Measurements from ENCODE around the gene KANSL2.
"Not testable (repeated sequence)": the region's sequence is repeated elsewhere in the genome, so short reads cannot be mapped to it uniquely, and the experiment has no call there.

Gene KANSL2

DNA sequence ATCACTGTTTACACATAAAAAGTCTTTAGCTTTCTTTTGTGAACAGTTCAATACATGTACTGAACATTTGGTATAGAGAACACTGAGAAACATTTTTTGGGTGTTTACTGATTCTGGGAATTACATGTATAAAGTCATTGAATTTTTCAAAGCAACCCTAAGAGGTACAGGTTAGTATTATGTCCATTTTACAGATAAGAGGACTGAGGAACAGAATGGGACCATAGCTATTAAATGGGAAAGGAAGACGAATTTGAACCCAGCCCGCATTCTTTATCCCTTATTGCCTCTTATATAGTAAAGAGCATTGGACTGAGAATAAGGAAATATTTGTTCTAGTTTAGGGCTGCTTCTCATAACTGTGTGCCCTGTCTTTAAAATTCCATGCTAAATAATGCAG, 889 bp upstream of the KANSL2 start:
- no peak for DNase-seq

DNA sequence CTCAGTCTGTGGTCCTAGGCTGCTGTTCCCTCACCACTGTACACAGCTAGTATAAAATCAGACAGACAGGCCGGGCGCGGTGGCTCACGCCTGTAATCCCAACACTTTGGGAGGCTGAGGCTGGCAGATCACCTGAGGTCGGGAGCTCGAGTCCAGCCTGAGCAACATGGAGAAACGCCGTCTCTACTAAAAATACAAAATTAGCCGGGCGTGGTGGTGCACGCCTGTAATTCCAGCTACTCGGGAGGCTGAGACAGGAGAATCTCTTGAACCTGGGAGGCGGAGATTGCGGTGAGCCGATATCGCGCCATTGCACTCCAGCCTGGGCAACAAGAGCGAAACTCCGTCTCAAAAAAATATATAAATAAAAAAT, 481 bp upstream of the KANSL2 start:
- DNase-seq: not testable (repeated sequence)

DNA sequence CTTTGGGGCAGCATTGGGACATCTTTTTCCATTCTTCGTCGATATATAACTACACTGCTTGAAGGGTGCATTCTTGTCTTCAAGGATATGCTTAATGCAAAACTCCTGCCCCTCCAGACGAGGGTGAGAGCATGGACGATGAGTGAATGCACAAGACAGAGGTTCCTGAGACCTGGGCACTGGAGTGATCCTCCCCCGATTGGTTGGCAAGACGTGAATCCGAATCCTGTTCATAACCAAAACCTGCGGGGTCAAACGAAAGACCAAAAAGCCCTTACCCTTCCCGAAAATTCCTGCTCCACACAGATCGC, 684 bp downstream of the KANSL2 start:
- no peak for DNase-seq

GRCh38 chr12:48680861-48681260, 1.2 kb downstream of the KANSL2 start:
- no peak for DNase-seq

DNA sequence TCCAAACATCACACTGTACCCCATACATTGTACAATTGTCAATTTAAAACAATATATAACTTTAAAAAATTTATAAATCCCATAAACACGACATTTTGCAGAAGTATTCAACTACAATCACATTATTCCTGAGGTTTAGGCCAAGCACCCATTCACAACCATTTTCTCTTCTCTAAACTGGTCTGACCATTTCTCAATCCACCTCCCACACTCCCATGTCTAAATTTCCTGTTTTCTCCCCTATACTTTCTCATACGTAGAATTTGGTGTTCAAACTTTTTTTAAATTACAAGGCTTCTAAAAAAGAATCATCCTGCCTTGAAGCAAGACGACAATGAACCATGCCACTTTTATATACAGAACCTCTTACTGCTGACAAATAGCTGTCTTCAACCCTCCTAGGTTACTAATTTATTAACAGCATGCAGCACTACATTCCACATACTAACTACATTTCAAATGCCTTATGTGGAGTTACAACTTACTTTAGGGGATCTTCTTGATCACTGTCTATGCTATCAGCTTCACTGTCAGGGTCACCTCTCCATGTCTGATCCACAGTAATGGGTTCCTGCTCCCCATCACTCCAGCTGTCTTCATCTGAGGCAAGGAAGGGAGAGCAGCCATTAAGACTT, 3.4 kb downstream of the KANSL2 start:
- no peak for DNase-seq

DNA sequence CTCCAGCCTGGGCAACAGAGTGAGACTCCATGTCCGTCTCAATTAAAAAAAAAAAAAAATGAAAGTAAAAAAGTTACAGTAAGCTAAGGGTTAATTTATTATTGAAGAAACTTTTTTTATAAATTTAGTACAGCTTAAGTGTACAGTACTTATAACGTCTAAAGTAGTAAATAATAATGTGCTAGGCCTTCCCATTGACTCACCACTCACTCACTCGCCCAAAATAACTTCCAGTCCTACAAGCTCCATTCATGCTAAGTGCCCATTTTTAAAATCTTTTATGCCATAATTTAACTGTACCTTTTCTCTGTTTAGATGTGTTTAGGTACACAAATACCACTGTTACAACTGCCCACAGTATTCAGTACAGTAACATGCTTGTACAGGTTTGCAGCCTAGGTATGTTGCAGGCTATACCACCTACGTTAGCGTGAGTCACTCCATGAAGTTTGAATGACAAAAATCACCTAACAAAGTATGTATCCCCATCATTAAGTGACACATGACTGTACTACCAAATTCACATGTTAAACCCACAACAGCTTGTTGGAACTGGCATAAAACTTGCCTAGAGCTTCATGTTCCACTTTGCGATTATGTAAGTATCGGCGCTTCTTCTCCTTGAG, 10.7 kb downstream of the KANSL2 start:
- no peak for DNase-seq

DNA sequence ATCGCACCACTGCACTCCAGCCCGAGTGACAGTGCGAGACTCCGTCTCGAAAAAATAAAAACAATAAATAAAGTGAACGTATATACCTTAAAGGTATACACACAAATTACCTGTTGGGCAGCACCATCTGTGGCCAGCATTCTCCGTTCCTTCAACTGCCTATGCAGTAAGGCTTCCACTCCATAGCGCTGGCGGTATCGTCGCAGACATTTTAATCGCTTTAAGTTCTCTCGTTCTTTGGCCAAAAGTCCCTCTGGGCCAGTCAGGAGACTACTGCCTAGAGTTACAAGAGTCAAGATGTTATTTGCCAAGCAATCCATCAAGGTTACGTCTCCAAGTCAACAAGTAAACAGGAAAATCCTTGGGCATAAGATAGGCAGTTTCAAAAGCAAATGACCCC, 13.0 kb downstream of the KANSL2 start:
- DNase-seq: no peak

- DNase-seq: no peak
Measured at GRCh38 chr12:48659863-48660262, 22.2 kb downstream of the KANSL2 start.

DNA sequence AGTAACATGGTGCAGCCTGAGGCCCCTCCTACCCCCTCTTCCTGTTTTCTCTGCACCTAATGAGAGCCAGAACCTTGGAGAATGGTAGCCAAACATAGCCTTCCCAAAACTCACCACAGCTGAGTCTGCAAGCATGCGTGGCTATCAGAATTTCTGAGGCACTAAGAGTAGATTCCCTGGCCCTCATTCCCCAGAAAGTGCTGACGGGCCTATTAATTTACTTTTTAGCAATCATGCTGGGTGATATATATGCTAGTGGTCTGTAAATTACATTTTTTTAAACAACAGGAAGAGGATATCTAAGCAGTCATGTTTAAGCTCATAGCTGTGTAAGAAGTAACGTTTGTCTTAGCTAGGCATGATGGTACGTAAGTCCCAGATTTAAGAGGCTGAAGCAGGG, 30.4 kb downstream of the KANSL2 start:
- DNase-seq: no peak

DNA sequence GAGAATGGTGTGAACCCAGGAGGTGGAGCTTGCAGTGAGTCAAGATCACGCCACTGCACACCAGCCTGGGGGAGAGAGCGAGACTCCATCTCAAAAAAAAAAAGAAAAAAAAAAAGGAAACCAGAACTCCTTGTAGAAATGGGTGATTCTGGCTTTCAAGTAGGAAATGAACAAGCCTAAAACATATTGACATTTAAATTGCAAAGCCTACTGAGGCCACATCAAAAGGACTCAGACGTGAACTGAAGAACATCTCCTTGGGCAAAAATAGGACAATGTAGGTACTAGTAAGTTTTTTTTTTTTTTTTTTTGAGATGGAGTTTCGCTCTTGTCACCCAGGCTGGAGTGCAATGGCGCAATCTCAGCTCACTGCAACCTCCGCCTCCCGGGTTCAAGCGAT, 36.7 kb downstream of the KANSL2 start:
- not testable (repeated sequence) for DNase-seq

DNA sequence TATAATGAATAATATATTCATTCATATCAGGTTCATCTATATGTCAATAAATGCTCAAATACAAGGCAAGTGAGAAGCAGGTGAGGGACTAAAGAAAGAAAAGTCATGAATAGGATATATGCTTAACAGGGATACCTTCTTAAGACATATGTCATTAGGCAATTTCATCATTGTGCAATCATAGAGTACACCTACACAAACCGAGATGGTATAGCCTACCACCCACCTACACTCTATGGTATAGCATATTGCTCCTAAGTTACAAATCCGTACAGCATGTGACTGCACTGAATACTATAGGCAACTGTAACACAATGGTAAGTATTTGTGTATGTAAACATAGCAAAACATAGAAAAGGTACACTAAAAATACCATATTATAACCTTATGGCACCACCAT, 39.0 kb downstream of the KANSL2 start:
- no peak for DNase-seq

GRCh38 chr12:48641752-48642555, 40.1 kb downstream of the KANSL2 start:
- DNase-seq: not testable (repeated sequence)

GRCh38 chr12:48640854-48641253, 41.2 kb downstream of the KANSL2 start:
- DNase-seq: no peak

- no peak for DNase-seq
Measured at GRCh38 chr12:48640428-48640827, 41.6 kb downstream of the KANSL2 start.

DNA sequence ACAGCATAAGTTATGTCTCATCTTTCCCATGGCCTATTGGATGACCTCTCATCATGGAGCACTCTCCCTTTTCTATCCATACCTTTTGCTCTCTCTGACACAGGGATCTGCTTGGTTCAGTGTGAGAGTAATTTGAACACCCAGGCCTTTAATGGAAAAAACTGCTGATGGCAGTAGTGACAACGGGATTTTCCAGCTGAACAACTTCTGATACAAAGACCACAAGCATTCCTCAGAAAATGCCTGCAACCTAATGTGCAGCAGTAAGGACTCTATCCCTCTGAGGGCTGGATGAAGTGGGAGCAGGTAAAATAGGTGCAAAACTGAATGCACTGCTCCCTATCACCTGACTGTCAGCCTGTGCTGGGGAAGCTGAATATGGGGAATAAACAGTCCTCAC, 51.0 kb downstream of the KANSL2 start:
- DNase-seq: no peak

DNA sequence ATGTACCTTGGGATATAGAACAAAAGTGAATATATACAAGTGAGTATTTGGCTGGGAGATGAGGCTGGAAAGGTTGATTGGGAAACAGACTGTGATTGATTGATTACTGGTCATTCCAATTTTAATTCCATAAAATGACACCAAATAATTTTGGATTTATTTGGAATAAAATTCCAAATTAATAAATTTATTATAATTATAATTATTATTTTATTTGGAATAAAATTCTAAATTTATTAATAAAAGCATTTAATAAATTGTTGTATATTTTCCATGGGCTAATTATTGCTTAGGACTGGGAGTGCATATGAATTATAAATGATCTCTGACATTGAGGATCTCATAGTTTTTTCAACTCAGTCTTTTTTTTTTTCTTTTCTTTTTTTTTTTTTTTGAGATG, 51.7 kb downstream of the KANSL2 start:
- DNase-seq: no peak

- DNase-seq: no peak
Measured at GRCh38 chr12:48629541-48629940, 52.5 kb downstream of the KANSL2 start.

DNA sequence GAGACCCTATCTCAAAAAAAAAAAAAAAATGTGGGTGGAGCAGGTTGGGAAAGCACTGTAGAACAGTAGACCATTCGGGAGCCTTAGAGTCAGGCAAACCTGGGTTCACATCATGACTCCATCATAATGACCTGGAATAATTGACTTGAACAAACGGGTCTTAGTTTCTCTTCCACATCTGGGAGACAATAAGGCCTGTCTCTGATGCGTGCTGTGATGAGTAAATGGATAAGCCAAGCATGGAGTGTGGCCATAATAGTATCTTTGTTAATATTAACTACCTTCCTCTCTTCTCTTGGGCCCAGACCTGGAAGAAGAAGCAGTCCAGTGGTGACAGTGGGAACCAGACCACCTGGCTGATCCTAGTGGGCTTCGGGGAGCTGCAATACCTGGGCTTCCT, 54.5 kb downstream of the KANSL2 start:
- no peak for DNase-seq

DNA sequence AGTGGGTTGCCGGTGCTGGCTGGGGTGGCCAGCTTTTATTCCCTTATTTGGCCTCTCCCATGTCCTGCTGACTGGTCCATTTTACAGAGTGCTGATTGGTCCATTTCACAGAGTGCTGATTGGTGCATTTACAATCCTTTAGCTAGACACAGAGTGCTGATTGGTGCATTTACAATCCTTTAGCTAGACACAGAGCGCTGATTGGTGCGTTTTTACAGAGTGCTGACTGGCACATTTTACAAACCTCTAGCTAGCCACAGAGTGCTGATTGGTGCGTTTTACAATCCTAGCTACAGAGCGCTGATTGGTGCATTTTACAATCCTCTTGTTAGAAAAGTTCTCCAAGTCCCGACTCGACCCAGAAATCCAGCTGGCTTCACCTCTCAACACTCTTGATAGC, 59.0 kb downstream of the KANSL2 start:
- DNase-seq: not testable (repeated sequence)

DNA sequence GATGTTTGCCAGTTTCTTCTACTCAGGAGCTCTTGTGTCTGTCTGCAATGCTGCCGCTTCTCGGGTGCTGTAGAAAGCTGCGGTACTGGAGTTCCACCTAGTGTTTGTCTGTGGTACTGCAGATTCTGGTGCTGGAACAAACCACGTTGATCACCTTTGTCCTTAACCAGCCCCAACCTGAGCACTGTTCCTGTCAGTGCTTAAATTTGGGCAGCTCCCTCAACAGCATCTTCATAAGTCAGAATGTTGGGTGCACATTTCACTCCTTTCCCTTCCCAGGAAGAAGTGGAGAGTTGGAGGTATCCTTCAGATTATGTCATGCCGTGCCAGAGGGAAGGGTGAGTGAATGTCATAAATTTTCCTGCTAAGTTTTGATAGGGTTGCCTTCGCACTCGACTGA, 63.5 kb downstream of the KANSL2 start:
- DNase-seq: peak; percentile 72

DNA sequence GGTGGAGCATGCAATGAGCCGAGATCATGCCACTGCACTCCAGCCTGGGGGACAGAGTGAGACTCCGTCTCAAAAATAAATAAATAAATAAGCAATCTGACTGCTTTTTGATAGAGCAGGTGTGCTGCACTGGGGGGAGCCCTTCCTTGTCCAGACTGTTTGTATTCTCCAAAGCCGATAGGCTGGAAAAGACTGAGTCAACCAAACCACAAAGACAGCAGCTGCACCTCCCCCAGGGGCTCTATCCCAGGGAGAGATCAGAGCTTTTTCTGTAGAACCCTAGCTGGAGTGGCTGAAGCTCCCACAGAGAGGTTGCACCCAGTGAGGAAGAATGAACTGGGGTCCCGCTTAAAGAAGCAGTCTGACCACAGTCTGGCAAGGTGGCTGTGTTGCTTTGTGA, 66.4 kb downstream of the KANSL2 start:
- DNase-seq: no peak

DNA sequence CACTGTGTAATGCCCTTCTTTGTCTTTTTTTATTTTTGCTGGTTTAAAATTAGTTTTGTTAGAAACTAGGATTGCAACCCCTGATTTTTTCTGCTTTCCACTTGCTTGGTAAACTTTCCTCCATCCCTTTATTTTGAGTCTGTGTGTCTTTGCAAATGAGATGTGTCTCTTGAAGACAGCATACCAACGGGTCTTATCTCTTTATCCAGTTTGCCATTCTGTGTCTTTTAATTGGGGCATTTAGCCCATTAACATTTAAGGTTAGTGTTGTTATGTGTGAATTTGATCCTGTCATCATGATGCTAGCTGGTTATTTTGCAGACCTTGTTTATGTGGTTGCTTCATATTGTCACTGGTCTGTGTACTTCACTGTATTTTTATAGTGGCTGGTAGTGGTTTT, 68.7 kb downstream of the KANSL2 start:
- no peak for DNase-seq
